Spleen (tissue), 11 donors: ENCODE measurements around the gene TAGLN3. TPM values are rescaled to one million over a fixed set of nuclear protein-coding genes. Genes with fewer than 3 reads are reported as not detected.

Experiments used
- DNase-seq: peaks from one replicate; pipeline ENCODE4 v3.0.0-alpha.2; 2020
- H3K27ac ChIP-seq, 8 donors: fragments of 200-600 bp; sonication (generic) in 7 of 8; 1 replicate in 4 of 8; 2 replicates in 4 of 8; pipeline versions ENCODE4 v1.5.0 to v1.8.0; 2016 to 2021; ENCODE audit warnings: inconsistent platforms in 4 of 8, mild to moderate bottlenecking in 4 of 8, moderate library complexity in 1 of 8
- H3K27me3 ChIP-seq, 7 donors: fragments of 200-600 bp; sonication (generic) in 6 of 7; replicated peaks in 1 of 7; 1 replicate in 4 of 7; 2 replicates in 3 of 7; pipeline versions ENCODE4 v1.5.0 to v1.8.0; 2016 to 2021; ENCODE audit warnings: inconsistent platforms in 3 of 7, mild to moderate bottlenecking in 1 of 7
- H3K36me3 ChIP-seq, 6 donors: fragments of 200-600 bp; sonication (generic) in 5 of 6; 1 replicate in 4 of 6; 2 replicates in 2 of 6; pipeline versions ENCODE4 v1.5.0 to v1.8.0; 2016 to 2021; ENCODE audit warnings: inconsistent platforms in 2 of 6
- H3K4me1 ChIP-seq, 6 donors: fragments of 200-600 bp; sonication (generic) in 5 of 6; 1 replicate in 3 of 6; 2 replicates in 3 of 6; pipeline versions ENCODE4 v1.5.0 to v1.8.0; 2016 to 2021; ENCODE audit warnings: inconsistent platforms in 3 of 6
- H3K4me3 ChIP-seq, 8 donors: fragments of 200-600 bp; sonication (generic) in 7 of 8; 1 replicate in 4 of 8; 2 replicates in 4 of 8; pipeline versions ENCODE4 v1.5.0 to v1.8.0; 2016 to 2021; ENCODE audit warnings: inconsistent platforms in 4 of 8, mild to moderate bottlenecking in 4 of 8, moderate library complexity in 2 of 8
- H3K9me3 ChIP-seq, 8 donors: fragments of 200-600 bp; sonication (generic) in 7 of 8; 1 replicate in 4 of 8; 2 replicates in 4 of 8; pipeline versions ENCODE4 v1.5.0 to v1.8.0; 2016 to 2021; ENCODE audit warnings: inconsistent platforms in 4 of 8
- POLR2A ChIP-seq, 3 donors: fragments of 450-650 bp; IDR thresholded peaks; one replicate each; pipeline ENCODE4 v1.5.1; 2017; ENCODE audit warnings: antibody characterized with exemption in 3 of 3, mild to moderate bottlenecking in 1 of 3
- POLR2AphosphoS5 ChIP-seq, 3 donors: sonication (generic); formaldehyde crosslinking; IDR thresholded peaks; one replicate each; pipeline ENCODE4 v1.5.1; 2017; ENCODE audit warnings: antibody characterized with exemption in 3 of 3
- WGBS, 5 donors: extraction: QIAGEN DNeasy Blood & Tissue Kit in 3 of 5; methylation state at CpG; one replicate each; pipeline versions ENCODE4 v1.1.5 to v1.1.7; 2013 to 2018; 5-methylcytosine and 5-hydroxymethylcytosine counted together
- intact Hi-C: fragments of 100-400 bp; cut with DNase I; formaldehyde crosslinking; loops from one replicate; pipeline ENCODE4 v1.15.0; 2023; ENCODE audit warnings: low total_unique reads
- polyA plus RNA-seq, 3 donors: library from polyadenylated mRNA; stranded (reverse); fragments of 200-250 nt; gene quantifications; one replicate each; pipeline ENCODE4 v1.2.1, GENCODE V29; 2013
- total RNA-seq, 7 donors: library from RNA; depleted of rRNA in 3 of 7; stranded (reverse); fragments of >200 nt in 3 of 7; fragmentation: NEBNext Ultra II Directional in 4 of 7; extraction: Animal tissue kit (Norgen Biotek cat#: 25700) in 4 of 7; gene quantifications; one replicate each; pipeline versions ENCODE4 v1.1.0 to v1.2.1, GENCODE V29; 2016 to 2021
- TF ChIP-seq, protein P1 (sequence below), 11 experiments: fragments of 200-600 bp in 7 of 11; fragments of 450-650 bp in 4 of 11; sonication (generic) in 4 of 11; IDR thresholded peaks in 8 of 11; conservative IDR thresholded peaks in 3 of 11; 1 replicate in 7 of 11; 2 replicates in 4 of 11; pipeline versions ENCODE4 v1.4.0 to v1.8.0; 2016 to 2021; ENCODE audit warnings: antibody characterized with exemption in 11 of 11, inconsistent platforms in 4 of 11, mild to moderate bottlenecking in 1 of 11
- donor health status: healthy with polysubstance abuse.
- donor health status: DM: no; HTN: no; CAD: no; lungs with moderate emphysema.
- donor health status: DM: no; HTN: no; CAD: no.
- donor health status: Bipolar disorder and iron deficiency.
- donor health status: healthy.
- donor health status: DM: no; HTN: no; CAD: no.
- donor health status: DM: yes; HTN: yes; CAD: no.

Gene TAGLN3
- total and polyA plus RNA-seq, 10 donors, result not detected

DNA sequence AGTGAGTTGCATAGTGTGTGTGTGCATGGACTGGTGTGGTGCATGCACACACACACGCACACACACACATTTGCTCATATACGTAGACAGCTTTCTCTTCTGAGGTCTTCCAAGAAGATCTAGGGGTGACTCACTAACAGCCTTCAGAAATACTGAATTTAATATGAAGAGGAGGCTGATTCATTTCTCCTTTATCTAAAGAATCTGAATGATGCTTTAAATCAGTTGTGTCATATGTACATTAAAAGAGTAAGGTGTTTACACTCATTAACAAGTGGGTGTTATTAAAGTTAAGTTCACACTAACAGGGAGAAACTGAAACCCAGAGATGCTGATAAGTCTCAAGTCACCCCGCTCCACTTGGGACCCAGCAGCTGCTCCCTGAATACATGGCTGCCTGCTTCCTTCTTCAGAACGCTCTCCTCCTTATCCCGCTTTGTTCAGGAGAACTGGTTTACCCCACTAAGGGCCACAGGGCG, 57.8 kb downstream of the TAGLN3 start:
- intact Hi-C loops, result no loop called here
- Histone ChIP-seq H3K27ac (no peak overlapping the region), H3K4me1 (no peaks in the 10 kb centered on the region), H3K36me3 (no peaks in the 10 kb centered on the region), H3K4me3 (no peak overlapping the region), H3K9me3 (peaks cover 0 to 4% (median 0%) of the 10 kb centered on the region in 8 donors), H3K27me3 (peaks cover 0 to 6% (median 0%) of the 10 kb centered on the region in 7 donors)
- WGBS, 5 donors, result 86 to 89% (median 88%) methylated on average over 6 of the region's 6 CpGs
- DNase-seq, result no peak
- TF ChIP-seq POLR2A (IDR thresholded peaks at IDR 0.05), result no peak
- TF ChIP-seq POLR2AphosphoS5 (IDR thresholded peaks at IDR 0.05), result no peak
- TF ChIP-seq, protein P1, sequence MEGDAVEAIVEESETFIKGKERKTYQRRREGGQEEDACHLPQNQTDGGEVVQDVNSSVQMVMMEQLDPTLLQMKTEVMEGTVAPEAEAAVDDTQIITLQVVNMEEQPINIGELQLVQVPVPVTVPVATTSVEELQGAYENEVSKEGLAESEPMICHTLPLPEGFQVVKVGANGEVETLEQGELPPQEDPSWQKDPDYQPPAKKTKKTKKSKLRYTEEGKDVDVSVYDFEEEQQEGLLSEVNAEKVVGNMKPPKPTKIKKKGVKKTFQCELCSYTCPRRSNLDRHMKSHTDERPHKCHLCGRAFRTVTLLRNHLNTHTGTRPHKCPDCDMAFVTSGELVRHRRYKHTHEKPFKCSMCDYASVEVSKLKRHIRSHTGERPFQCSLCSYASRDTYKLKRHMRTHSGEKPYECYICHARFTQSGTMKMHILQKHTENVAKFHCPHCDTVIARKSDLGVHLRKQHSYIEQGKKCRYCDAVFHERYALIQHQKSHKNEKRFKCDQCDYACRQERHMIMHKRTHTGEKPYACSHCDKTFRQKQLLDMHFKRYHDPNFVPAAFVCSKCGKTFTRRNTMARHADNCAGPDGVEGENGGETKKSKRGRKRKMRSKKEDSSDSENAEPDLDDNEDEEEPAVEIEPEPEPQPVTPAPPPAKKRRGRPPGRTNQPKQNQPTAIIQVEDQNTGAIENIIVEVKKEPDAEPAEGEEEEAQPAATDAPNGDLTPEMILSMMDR (IDR thresholded peaks at IDR 0.05 in 8 of 11, conservative IDR thresholded peaks at IDR 0.05 in 3 of 11), result no peak

DNA sequence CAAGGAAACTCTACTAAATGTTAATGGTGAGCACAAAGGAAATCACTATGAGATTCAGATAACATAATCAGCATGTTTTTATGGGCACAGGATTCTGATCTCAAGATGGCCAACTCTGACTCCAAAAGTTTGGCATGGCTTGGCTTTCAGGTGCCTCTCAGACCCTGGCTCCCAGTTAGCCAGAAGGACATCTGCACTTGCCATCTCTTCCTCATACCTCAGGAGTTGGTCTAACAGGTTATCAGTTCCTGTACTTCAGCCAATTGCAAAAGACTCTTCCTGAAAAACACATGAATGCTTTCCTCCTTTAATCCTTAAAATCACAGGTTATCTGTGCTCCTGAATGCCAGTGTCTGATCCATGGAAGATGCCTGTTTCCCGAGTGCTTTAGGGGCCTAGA, 60.8 kb downstream of the TAGLN3 start:
- no peaks in the 10 kb centered on the region for H3K4me1 ChIP-seq
- H3K27ac ChIP-seq, result no peak overlapping the region
- peaks cover 0 to 4% (median 0%) of the 10 kb centered on the region in 8 donors for H3K9me3 ChIP-seq
- H3K36me3 ChIP-seq, result no peaks in the 10 kb centered on the region
- no peak for DNase-seq
- H3K27me3 ChIP-seq, result no peaks in the 10 kb centered on the region
- TF ChIP-seq POLR2A (IDR thresholded peaks at IDR 0.05), result no peak
- no peak for TF ChIP-seq POLR2AphosphoS5 (IDR thresholded peaks at IDR 0.05)
- TF ChIP-seq, protein P1 (IDR thresholded peaks at IDR 0.05 in 8 of 11, conservative IDR thresholded peaks at IDR 0.05 in 3 of 11), result no peak
- H3K4me3 ChIP-seq, result no peak overlapping the region
- intact Hi-C loops, result no loop called here
- 56 to 89% (median 82%) methylated on average over 1 of the region's 1 CpG for WGBS, 5 donors

DNA sequence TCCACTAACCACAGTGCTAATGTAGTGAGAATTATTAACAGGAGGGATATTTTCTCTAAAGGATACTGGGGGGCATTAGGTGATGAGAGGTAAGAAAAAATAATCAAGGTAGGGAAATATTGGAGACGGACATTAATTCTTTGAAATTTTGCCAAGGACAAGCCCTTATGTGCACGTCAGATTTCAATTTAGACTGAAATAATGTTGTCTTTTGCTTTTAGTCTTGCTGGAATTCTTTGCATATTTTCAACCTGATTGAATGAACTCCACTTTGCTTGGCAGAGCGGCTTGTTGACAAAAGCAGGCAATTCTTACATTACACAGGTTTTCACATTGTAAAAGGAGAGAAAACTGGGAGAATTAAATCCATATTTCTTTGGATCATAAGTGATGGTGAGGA, 62.4 kb downstream of the TAGLN3 start:
- intact Hi-C loops, result no loop called here
- no peaks in the 10 kb centered on the region for H3K4me1 ChIP-seq
- no peaks in the 10 kb centered on the region for H3K27me3 ChIP-seq
- TF ChIP-seq, protein P1 (IDR thresholded peaks at IDR 0.05 in 8 of 11, conservative IDR thresholded peaks at IDR 0.05 in 3 of 11), result no peak
- no peak for TF ChIP-seq POLR2A (IDR thresholded peaks at IDR 0.05)
- no peak for TF ChIP-seq POLR2AphosphoS5 (IDR thresholded peaks at IDR 0.05)
- H3K9me3 ChIP-seq, result peaks cover 0 to 4% (median 0%) of the 10 kb centered on the region in 8 donors
- H3K36me3 ChIP-seq, result no peaks in the 10 kb centered on the region
- DNase-seq, result no peak
- WGBS, 5 donors, result 68 to 90% (median 78%) methylated on average over 3 of the region's 3 CpGs
- H3K27ac ChIP-seq, result no peak overlapping the region
- H3K4me3 ChIP-seq, result no peak overlapping the region

Other genes with a start within 250 kb of the TAGLN3 start
- 10 to 100 TPM; 28.3 to 78.6 (median 50.9) TPM for gene PHLDB2, start 139.7 kb upstream of the TAGLN3 start, total RNA-seq
- gene PHLDB2, start 139.7 kb upstream of the TAGLN3 start, polyA plus RNA-seq, result 10 to 100 TPM in 2 of 3 donors, 1 to 10 TPM in 1; 4.7 to 18.8 (median 13.4) TPM
- gene ABHD10, start 19.9 kb upstream of the TAGLN3 start, total RNA-seq, result 10 to 100 TPM; 24.7 to 34.8 (median 31.3) TPM
- gene ABHD10, start 19.9 kb upstream of the TAGLN3 start, polyA plus RNA-seq, result 10 to 100 TPM; 24.2 to 26.4 (median 25.6) TPM
- gene TMPRSS7, start 35.8 kb downstream of the TAGLN3 start, total RNA-seq, result not detected
- gene TMPRSS7, start 35.8 kb downstream of the TAGLN3 start, polyA plus RNA-seq, result not detected
- gene C3orf52, start 87.5 kb downstream of the TAGLN3 start, total RNA-seq, result 1 to 10 TPM in 5 of 7 donors, under 1 TPM in 2; 0.74 to 3.9 (median 1.5) TPM
- under 1 TPM; 0.26 to 0.55 (median 0.33) TPM for gene C3orf52, start 87.5 kb downstream of the TAGLN3 start, polyA plus RNA-seq
- gene GCSAM, start 134.3 kb downstream of the TAGLN3 start, total RNA-seq, result 10 to 100 TPM in 3 of 7 donors, 1 to 10 TPM in 4; 6.7 to 18.9 (median 8.9) TPM
- gene GCSAM, start 134.3 kb downstream of the TAGLN3 start, polyA plus RNA-seq, result 10 to 100 TPM in 1 of 3 donors, 1 to 10 TPM in 2; 2.7 to 20.9 (median 3.7) TPM